Coronary artery (tissue), 2 donors: ENCODE results near the gene TMEM132D.

ENCODE experiments used
- DNase-seq: peaks from one replicate; pipeline ENCODE4 v3.0.0-alpha.2; 2017; ENCODE audit warnings: low spot score
- H3K27ac ChIP-seq, 2 donors: fragments of 200-600 bp; sonication (generic); one replicate each; pipeline ENCODE4 v1.5.1; 2016 to 2019
- H3K4me3 ChIP-seq: fragments of 200-600 bp; sonication (generic); 2 replicates; pipeline ENCODE4 v1.5.1; 2016; ENCODE audit warnings: mild to moderate bottlenecking, moderate library complexity
- CTCF ChIP-seq: fragments of 200-600 bp; sonication (generic); IDR thresholded peaks from one replicate; pipeline ENCODE4 v1.5.1; 2019; ENCODE audit warnings: antibody characterized with exemption

Gene TMEM132D

GRCh38 chr12:129791396-129791795 is 112.4 kb downstream of the TMEM132D start:
- Histone ChIP-seq H3K27ac (no peak overlapping the region), H3K4me3 (no peak overlapping the region)
- DNase-seq = no peak
- TF ChIP-seq CTCF = no peak

- Histone ChIP-seq H3K4me3 (no peak overlapping the region), H3K27ac (no peak overlapping the region)
- no peak for DNase-seq
- no peak for TF ChIP-seq CTCF
Observed at GRCh38 chr12:129790930-129791329, 112.9 kb downstream of the TMEM132D start.

GRCh38 chr12:129790331-129790730 is 113.5 kb downstream of the TMEM132D start:
- TF ChIP-seq CTCF = no peak
- no peak for DNase-seq
- Histone ChIP-seq H3K4me3 (no peak overlapping the region), H3K27ac (no peak overlapping the region)

- no peak for DNase-seq
- Histone ChIP-seq H3K27ac (no peak overlapping the region), H3K4me3 (no peak overlapping the region)
- no peak for TF ChIP-seq CTCF
Observed at GRCh38 chr12:129789921-129790320, 113.9 kb downstream of the TMEM132D start.

- DNase-seq = no peak
- no peak for TF ChIP-seq CTCF
Observed at GRCh38 chr12:129788506-129789084, 115.2 kb downstream of the TMEM132D start.

GRCh38 chr12:129779989-129780388 is 123.8 kb downstream of the TMEM132D start:
- DNase-seq = no peak
- Histone ChIP-seq H3K27ac (no peak overlapping the region), H3K4me3 (no peak overlapping the region)
- TF ChIP-seq CTCF = no peak

More at GRCh38 chr12:129788506-129789084, 115.2 kb downstream of the TMEM132D start:
- Histone ChIP-seq H3K4me3 (no peak overlapping the region), H3K27ac (no peak overlapping the region)

GRCh38 chr12:129779033-129779432 is 124.8 kb downstream of the TMEM132D start:
- no peak overlapping the region for H3K27ac ChIP-seq
- no peak for TF ChIP-seq CTCF
- no peak overlapping the region for H3K4me3 ChIP-seq
- no peak for DNase-seq
